ENCODE measurements around the gene NRDC.

DNA sequence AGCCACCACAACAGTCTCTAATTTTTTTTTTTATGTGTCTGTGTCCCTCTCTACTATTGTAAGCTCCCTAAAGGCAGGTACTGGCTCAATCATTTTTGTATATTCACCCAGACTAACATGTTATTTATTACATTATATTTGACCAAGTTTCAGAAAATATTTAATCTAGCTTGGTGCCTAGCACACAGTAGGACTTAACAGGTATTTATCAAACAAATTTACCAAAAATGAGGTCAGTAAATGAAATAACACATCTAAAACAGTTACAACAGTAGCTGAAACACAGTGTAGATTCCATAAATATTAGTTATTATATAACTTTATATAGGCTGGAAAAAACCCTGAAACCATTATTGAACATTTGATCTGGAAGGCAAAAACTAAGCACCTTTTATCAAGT is 2.7 kb downstream of the NRDC start:
- no peak for TF ChIP-seq CTCF (IDR thresholded peaks at IDR 0.05 in 2 of 3, conservative IDR thresholded peaks at IDR 0.05 in 1 of 3; ENCODE audit: borderline replicate concordance in 1 of 3, insufficient read depth in 1 of 3, low read depth in 2 of 3, low read length in 2 of 3)
- TF ChIP-seq ZNF274 (IDR thresholded peaks at IDR 0.05; ENCODE audit: low read depth, low read length) = no peak
- TF ChIP-seq ZFX (IDR thresholded peaks at IDR 0.05) = no peak
- TF ChIP-seq, protein P1, sequence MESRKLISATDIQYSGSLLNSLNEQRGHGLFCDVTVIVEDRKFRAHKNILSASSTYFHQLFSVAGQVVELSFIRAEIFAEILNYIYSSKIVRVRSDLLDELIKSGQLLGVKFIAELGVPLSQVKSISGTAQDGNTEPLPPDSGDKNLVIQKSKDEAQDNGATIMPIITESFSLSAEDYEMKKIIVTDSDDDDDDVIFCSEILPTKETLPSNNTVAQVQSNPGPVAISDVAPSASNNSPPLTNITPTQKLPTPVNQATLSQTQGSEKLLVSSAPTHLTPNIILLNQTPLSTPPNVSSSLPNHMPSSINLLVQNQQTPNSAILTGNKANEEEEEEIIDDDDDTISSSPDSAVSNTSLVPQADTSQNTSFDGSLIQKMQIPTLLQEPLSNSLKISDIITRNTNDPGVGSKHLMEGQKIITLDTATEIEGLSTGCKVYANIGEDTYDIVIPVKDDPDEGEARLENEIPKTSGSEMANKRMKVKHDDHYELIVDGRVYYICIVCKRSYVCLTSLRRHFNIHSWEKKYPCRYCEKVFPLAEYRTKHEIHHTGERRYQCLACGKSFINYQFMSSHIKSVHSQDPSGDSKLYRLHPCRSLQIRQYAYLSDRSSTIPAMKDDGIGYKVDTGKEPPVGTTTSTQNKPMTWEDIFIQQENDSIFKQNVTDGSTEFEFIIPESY (IDR thresholded peaks at IDR 0.05; ENCODE audit: extremely low read depth, insufficient replicate concordance, low read length) = no peak
- TF ChIP-seq ATF3 (IDR thresholded peaks at IDR 0.05) = no peak
- TF ChIP-seq POLR2AphosphoS5 (IDR thresholded peaks at IDR 0.05; ENCODE audit: low read depth, low read length) = no peak
- no peak for TF ChIP-seq EZH2 (IDR thresholded peaks at IDR 0.05)
- no peak for TF ChIP-seq RAD21 (IDR thresholded peaks at IDR 0.05; ENCODE audit: low read depth)
- TF ChIP-seq, protein P2, sequence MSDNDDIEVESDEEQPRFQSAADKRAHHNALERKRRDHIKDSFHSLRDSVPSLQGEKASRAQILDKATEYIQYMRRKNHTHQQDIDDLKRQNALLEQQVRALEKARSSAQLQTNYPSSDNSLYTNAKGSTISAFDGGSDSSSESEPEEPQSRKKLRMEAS (IDR thresholded peaks at IDR 0.05) = no peak
- TF ChIP-seq, protein P3, sequence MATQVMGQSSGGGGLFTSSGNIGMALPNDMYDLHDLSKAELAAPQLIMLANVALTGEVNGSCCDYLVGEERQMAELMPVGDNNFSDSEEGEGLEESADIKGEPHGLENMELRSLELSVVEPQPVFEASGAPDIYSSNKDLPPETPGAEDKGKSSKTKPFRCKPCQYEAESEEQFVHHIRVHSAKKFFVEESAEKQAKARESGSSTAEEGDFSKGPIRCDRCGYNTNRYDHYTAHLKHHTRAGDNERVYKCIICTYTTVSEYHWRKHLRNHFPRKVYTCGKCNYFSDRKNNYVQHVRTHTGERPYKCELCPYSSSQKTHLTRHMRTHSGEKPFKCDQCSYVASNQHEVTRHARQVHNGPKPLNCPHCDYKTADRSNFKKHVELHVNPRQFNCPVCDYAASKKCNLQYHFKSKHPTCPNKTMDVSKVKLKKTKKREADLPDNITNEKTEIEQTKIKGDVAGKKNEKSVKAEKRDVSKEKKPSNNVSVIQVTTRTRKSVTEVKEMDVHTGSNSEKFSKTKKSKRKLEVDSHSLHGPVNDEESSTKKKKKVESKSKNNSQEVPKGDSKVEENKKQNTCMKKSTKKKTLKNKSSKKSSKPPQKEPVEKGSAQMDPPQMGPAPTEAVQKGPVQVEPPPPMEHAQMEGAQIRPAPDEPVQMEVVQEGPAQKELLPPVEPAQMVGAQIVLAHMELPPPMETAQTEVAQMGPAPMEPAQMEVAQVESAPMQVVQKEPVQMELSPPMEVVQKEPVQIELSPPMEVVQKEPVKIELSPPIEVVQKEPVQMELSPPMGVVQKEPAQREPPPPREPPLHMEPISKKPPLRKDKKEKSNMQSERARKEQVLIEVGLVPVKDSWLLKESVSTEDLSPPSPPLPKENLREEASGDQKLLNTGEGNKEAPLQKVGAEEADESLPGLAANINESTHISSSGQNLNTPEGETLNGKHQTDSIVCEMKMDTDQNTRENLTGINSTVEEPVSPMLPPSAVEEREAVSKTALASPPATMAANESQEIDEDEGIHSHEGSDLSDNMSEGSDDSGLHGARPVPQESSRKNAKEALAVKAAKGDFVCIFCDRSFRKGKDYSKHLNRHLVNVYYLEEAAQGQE (IDR thresholded peaks at IDR 0.05; ENCODE audit: low read depth) = no peak
